HepG2 (cell line): ENCODE results near the gene RHBDL1.

Experiments used
- ELF1 ChIP-seq: sonication (generic); formaldehyde crosslinking; IDR thresholded peaks from 2 replicates; pipeline ENCODE4 v1.4.0; 2020; ENCODE audit warnings: missing genetic modification reagents
- ETV6 ChIP-seq: sonication (generic); formaldehyde crosslinking; conservative IDR thresholded peaks from 2 replicates; pipeline ENCODE4 v1.4.0; 2020; ENCODE audit warnings: missing genetic modification reagents
- KLF16 ChIP-seq, 2 experiments: sonication (generic) in 1 of 2; formaldehyde crosslinking in 1 of 2; IDR thresholded peaks; 2 replicates each; pipeline versions ENCODE4 v1.6.1 to v1.8.0; 2016 to 2023; ENCODE audit warnings: missing genetic modification reagents in 2 of 2, missing compliant biosample characterization in 1 of 2
- POLR2A ChIP-seq, 2 experiments: IDR thresholded peaks; 2 replicates each; pipeline ENCODE4 v1.6.1; 2011; ENCODE audit warnings: low read depth in 2 of 2, low read length in 2 of 2, mild to moderate bottlenecking in 1 of 2, moderate library complexity in 1 of 2; ENCODE audit not compliant: insufficient read depth in 1 of 2
- ZKSCAN1 ChIP-seq: fragments of 150-350 bp; IDR thresholded peaks from 2 replicates; pipeline ENCODE4 v1.6.1; 2014; ENCODE audit warnings: low read length
- ZNF121 ChIP-seq: sonication (generic); formaldehyde crosslinking; IDR thresholded peaks from 2 replicates; pipeline ENCODE4 v1.5.0; 2020; ENCODE audit warnings: mild to moderate bottlenecking, missing genetic modification reagents
- ZNF782 ChIP-seq: sonication (generic); formaldehyde crosslinking; IDR thresholded peaks from 2 replicates; pipeline ENCODE4 v1.4.0; 2020; ENCODE audit warnings: missing genetic modification reagents, mild to moderate bottlenecking, borderline replicate concordance
- TF ChIP-seq, protein P1 (sequence below), 2 experiments: sonication (generic) in 1 of 2; formaldehyde crosslinking in 1 of 2; IDR thresholded peaks; 2 replicates each; pipeline versions ENCODE4 v1.5.1 to v1.6.1; 2011 to 2020; ENCODE audit warnings: borderline replicate concordance in 1 of 2, low read depth in 1 of 2, low read length in 1 of 2, mild to moderate bottlenecking in 1 of 2, missing genetic modification reagents in 1 of 2, moderate library complexity in 1 of 2
- TF ChIP-seq, protein P2 (sequence below): IDR thresholded peaks from 2 replicates; pipeline ENCODE4 v1.6.1; 2016; ENCODE audit warnings: missing compliant biosample characterization, missing genetic modification reagents, borderline replicate concordance
- TF ChIP-seq, protein P3 (sequence below): sonication (generic); formaldehyde crosslinking; IDR thresholded peaks from 2 replicates; pipeline ENCODE4 v1.5.0; 2020; ENCODE audit warnings: mild to moderate bottlenecking, missing genetic modification reagents, moderate library complexity

DNA sequence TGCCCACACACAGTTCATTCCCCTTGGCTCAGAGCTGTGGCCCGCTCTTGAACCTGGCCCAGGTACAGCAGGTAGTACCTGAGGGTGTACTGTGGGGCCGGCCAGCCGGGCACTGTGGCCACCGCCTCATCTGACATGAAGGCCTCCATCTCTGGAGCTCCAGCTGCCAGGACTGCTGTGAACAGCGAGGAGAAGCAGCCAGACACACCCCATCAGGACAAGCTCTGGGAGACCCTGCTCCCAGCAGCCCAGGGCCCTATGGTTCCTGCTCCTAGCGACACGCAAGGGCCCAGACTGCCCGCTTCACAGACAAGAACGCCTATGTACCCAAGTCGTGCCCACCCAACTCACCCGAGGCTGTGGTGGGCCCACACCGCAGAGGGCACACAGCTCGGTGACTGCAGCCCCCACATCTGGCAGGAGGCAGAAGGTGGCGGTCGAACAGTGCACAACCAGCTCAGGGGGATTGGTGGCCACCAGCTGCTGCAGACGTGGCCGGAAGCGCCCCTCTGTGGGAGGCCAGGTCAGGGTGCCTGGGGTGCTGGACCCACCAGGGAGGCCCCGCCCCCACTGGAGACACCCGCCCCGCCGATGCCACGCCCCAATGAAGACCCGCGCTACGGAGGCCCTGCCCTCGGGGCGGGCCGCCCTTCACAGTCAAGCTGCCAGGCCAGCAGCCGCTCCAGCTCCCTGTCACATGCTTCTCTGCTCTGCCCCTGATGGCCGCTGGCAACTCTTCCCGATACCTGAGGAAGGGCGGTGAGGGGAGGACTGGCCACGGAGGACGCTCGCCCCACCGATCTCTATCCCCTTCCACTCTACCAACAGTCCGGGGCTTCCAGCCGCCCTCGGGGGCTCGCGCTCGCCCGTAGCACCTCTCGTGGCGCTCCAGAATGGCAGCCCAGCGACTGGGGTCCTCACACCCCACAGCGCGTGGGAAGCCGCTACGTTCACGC is 3.7 kb downstream of the RHBDL1 start:
- TF ChIP-seq ELF1 (CRISPR knock-in tag) = 0 out of 2 replicates have a peak, but pooled peaks have one; percentile 27
- peak; percentile 32 to 76; a peak in 2 of 4 replicates for TF ChIP-seq POLR2A (IDR thresholded peaks at IDR 0.05; ENCODE audit: insufficient read depth in 1 of 2, low read depth in 2 of 2, low read length in 2 of 2)
- TF ChIP-seq ZNF121 (CRISPR knock-in tag) = no peak
- TF ChIP-seq, protein P1, sequence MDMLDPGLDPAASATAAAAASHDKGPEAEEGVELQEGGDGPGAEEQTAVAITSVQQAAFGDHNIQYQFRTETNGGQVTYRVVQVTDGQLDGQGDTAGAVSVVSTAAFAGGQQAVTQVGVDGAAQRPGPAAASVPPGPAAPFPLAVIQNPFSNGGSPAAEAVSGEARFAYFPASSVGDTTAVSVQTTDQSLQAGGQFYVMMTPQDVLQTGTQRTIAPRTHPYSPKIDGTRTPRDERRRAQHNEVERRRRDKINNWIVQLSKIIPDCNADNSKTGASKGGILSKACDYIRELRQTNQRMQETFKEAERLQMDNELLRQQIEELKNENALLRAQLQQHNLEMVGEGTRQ (IDR thresholded peaks at IDR 0.05; ENCODE audit: low read depth, low read length) = no peak
- TF ChIP-seq, protein P1 (CRISPR knock-in tag; IDR thresholded peaks at IDR 0.05; ENCODE audit: borderline replicate concordance) = no peak
- no peak for TF ChIP-seq KLF16 (CRISPR knock-in tag; IDR thresholded peaks at IDR 0.05)
- TF ChIP-seq ZNF782 (CRISPR knock-in tag) = no peak
- no peak for TF ChIP-seq ETV6 (CRISPR knock-in tag)
- TF ChIP-seq, protein P2, sequence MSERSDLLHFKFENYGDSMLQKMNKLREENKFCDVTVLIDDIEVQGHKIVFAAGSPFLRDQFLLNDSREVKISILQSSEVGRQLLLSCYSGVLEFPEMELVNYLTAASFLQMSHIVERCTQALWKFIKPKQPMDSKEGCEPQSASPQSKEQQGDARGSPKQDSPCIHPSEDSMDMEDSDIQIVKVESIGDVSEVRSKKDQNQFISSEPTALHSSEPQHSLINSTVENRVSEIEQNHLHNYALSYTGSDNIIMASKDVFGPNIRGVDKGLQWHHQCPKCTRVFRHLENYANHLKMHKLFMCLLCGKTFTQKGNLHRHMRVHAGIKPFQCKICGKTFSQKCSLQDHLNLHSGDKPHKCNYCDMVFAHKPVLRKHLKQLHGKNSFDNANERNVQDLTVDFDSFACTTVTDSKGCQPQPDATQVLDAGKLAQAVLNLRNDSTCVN (CRISPR knock-in tag) = no peak; the same call in 1 of the 2 replicates
- TF ChIP-seq, protein P3, sequence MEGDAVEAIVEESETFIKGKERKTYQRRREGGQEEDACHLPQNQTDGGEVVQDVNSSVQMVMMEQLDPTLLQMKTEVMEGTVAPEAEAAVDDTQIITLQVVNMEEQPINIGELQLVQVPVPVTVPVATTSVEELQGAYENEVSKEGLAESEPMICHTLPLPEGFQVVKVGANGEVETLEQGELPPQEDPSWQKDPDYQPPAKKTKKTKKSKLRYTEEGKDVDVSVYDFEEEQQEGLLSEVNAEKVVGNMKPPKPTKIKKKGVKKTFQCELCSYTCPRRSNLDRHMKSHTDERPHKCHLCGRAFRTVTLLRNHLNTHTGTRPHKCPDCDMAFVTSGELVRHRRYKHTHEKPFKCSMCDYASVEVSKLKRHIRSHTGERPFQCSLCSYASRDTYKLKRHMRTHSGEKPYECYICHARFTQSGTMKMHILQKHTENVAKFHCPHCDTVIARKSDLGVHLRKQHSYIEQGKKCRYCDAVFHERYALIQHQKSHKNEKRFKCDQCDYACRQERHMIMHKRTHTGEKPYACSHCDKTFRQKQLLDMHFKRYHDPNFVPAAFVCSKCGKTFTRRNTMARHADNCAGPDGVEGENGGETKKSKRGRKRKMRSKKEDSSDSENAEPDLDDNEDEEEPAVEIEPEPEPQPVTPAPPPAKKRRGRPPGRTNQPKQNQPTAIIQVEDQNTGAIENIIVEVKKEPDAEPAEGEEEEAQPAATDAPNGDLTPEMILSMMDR = peak; percentile 45; the same call in 1 of the 2 replicates
- TF ChIP-seq ZKSCAN1 = no peak
